ENCODE results near the gene KIFC1. TPM values are rescaled to one million over a fixed set of nuclear protein-coding genes. Genes with fewer than 3 reads are reported as not detected.

KIFC1 gene
- total RNA-seq, 1 experiment from 2014 or later: 16.9 TPM

- DNase-seq (ENCODE audit: extremely low read depth, low read depth): no peak
Measured at GRCh38 chr6:33439956-33440648, 48.5 kb downstream of the KIFC1 start.

DNA sequence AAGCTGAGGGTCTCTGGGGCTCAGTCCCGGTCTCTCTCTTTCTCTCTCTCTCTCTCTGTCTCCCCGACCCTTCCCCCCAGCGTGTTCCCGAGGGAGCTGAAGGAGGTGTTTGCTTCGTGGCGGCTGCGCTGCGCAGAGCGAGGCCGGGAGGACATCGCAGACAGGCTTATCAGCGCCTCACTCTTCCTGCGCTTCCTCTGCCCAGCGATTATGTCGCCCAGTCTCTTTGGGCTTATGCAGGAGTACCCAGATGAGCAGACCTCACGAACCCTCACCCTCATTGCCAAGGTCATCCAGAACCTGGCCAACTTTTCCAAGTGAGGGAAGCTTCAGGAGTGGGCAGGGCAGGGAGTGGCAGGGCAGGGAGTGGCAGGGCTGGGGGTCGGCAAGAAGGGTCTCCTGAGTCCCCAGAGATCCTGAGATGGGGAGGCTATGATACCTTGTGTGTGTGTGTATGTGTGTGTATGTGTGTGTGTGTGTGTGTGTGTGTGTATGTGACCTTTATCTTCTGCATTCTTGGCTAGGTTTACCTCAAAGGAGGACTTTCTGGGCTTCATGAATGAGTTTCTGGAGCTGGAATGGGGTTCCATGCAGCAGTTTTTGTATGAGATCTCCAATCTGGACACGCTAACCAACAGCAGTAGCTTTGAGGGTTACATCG is 49.2 kb downstream of the KIFC1 start:
- no peak for DNase-seq (ENCODE audit: extremely low read depth, low read depth)

DNA sequence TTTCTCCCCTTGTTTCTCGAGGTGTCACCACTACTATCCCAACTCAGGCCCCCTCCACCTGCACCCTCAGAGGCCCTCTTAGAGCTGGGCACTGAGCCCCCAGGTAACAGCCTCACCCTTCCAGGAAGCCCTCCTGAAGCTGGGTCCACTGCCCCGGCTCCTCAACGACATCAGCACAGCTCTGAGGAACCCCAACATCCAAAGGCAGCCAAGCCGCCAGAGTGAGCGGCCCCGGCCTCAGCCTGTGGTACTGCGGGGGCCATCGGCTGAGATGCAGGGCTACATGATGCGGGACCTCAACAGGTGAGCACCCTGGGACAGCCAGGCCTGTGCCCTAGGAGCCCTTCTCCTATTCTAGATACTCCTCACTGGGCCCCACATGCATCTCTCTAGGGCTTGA is 49.8 kb downstream of the KIFC1 start:
- no peak for DNase-seq (ENCODE audit: extremely low read depth, low read depth)

GRCh38 chr6:33442283-33442682 is 50.7 kb downstream of the KIFC1 start:
- DNase-seq (ENCODE audit: extremely low read depth, low read depth): no peak

GRCh38 chr6:33443025-33443424 is 51.4 kb downstream of the KIFC1 start:
- DNase-seq (ENCODE audit: extremely low read depth, low read depth): no peak

DNA sequence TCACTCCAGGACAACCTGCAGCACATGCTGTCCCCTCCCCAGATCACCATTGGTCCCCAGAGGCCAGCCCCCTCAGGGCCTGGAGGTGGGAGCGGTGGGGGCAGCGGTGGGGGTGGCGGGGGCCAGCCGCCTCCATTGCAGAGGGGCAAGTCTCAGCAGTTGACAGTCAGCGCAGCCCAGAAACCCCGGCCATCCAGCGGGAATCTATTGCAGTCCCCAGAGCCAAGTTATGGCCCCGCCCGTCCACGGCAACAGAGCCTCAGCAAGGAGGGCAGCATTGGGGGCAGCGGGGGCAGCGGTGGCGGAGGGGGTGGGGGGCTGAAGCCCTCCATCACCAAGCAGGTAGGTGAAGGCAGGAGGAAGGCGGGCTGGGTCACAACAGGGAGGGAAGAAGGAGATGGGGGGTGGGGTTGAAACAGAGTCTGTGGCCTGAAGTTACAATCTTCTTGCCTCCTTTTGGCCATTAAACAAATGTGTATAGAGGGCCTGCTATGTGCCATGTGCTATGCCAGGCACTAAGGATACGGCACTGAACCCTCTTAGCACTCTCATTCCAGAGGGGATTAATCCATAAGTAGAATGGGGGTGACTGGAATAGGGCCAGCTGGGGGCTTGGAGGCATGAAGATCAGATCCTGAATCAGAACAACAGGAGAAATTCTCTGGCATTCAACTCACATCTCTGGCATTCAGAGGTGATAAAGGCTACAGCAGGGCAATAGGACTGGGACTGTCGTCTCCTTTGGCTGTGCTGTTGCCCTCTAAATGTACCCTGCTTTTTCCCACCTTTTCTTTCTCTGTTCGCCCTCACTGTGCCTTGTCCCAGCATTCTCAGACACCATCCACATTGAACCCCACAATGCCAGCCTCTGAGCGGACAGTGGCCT is 52.2 kb downstream of the KIFC1 start:
- no peak for DNase-seq (ENCODE audit: extremely low read depth, low read depth)

- no peak for DNase-seq (ENCODE audit: extremely low read depth, low read depth)
Measured at GRCh38 chr6:33445119-33445603, 53.5 kb downstream of the KIFC1 start.

- no peak for DNase-seq (ENCODE audit: extremely low read depth, low read depth)
Measured at GRCh38 chr6:33446356-33446755, 54.7 kb downstream of the KIFC1 start.

DNA sequence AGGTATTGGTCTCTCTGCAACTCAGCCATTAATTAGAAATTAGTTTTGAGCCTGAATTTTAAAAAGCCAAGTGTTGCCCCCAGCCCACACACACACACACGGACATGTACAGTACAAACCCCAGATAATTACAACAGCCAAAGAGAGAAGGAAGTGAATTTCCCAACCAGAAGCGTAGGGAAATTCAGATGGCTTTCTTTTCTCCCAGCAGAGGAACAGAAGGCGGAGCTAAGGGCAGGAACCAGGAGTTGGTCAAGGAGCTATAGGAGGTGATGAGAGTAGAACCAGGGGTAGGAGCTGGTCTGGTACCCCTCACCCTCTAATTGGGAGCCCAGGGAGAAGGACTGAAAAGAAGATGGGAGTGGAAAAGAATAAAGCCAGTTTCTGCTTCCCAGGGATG is 58.8 kb downstream of the KIFC1 start:
- no peak for DNase-seq (ENCODE audit: extremely low read depth, low read depth)

DNA sequence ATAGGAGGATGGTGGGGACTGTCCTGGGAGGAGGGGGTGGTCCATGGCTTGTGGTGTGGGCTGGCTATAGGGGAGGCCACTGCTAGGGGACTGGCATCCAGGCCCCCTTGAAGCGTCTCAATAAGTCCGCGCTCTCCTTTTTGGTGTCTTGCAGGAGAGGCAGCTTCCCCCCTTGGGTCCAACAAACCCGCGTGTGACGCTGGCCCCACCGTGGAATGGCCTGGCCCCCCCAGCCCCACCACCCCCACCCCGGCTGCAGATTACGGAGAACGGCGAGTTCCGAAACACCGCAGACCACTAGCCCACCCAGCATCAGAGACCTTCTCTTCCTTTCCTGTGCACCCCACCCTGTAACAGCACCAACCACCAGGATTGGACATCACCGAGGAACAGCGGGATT is 60.0 kb downstream of the KIFC1 start:
- DNase-seq (ENCODE audit: extremely low read depth, low read depth): no peak

GRCh38 chr6:33452496-33452895 is 60.9 kb downstream of the KIFC1 start:
- DNase-seq (ENCODE audit: extremely low read depth, low read depth): no peak

- DNase-seq (ENCODE audit: extremely low read depth, low read depth): no peak
Measured at GRCh38 chr6:33453393-33454008, 61.9 kb downstream of the KIFC1 start.

DNA sequence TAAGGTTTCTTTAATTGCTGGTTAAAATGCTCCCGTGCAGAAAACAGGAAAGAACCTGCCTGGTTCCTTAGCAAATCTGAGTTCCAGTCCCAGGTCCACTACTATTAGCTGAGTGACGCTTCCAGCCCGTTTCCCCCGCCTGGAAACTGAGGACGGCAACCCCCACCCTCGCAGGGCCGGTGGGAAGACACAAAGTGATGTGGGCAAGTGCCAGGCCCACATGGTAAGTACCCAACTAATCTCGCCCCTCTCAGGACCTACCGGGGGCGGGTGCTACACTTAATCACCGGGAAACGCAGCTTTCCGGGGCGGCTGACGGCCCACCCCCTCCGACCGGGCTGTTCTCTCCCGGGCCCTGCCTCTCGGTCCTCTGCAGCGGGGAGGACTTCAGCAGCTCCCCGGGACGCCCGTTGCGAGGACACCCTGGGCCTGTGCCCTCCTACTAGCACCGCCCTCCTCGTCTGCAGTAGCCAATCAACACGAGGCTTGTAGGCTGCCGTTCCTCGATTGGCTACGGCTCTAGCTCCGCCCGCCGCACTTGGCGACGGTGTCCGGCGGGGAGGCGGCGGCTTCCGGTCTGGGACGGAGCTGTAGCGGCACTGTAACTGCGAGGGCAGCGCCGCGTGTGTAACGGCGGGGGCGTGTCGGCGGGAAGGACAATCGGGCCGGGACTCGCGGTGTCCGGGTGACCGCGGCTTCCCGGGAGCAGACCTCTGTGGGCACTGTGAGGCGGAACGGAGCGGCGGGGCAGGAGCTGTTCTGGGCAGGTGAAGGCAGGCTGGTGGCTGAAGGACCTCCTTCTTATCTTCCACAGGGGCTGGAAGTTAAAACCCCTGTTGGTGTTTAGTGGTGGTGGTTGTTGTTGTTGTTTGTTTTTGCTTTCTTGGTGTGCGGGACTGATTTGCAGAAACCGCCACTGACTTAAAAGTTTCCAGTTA is 62.7 kb downstream of the KIFC1 start, which contains the start of gene ZBTB9:
ZBTB9 (plus strand) TSS at position 568 of the 938 bp plus-strand sequence. CDS start 525 bp downstream, outside the sequence.
- peak; percentile 92 for DNase-seq (ENCODE audit: extremely low read depth, low read depth)

DNA sequence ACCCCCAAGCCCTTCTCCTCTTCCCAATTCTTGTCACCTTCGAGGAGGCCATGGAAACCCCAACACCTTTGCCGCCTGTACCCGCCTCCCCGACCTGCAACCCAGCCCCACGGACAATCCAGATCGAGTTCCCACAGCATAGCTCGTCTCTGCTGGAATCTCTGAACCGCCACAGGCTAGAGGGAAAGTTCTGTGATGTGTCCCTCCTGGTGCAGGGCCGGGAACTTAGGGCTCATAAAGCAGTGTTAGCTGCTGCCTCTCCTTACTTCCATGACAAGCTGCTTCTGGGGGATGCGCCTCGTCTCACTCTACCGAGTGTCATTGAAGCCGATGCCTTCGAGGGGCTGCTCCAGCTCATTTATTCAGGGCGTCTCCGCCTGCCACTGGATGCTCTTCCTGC is 63.4 kb downstream of the KIFC1 start:
- no peak for DNase-seq (ENCODE audit: extremely low read depth, low read depth)

DNA sequence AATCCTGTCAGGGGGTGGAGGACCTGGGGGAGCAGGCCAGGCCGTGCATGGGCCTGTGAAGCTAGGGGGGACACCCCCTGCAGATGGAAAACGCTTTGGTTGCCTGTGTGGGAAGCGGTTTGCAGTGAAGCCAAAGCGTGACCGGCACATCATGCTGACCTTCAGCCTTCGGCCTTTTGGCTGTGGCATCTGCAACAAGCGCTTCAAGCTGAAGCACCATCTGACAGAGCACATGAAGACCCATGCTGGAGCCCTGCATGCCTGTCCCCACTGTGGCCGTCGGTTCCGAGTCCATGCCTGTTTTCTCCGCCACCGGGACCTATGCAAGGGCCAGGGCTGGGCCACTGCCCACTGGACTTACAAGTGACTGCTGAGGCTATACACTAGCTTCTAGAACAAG is 64.5 kb downstream of the KIFC1 start:
- DNase-seq (ENCODE audit: extremely low read depth, low read depth): no peak

GRCh38 chr6:33458676-33459075 is 67.1 kb downstream of the KIFC1 start:
- no peak for DNase-seq (ENCODE audit: extremely low read depth, low read depth)

- DNase-seq (ENCODE audit: extremely low read depth, low read depth): no peak
Measured at GRCh38 chr6:33459226-33459625, 67.6 kb downstream of the KIFC1 start.

Data from NCI-H460 (cell line).